Activated CD4-positive, alpha-beta T cell treated with anti-CD3 and anti-CD28 coated beads for 24 hours (primary cell): ENCODE data around the gene ABR.
A peak's percentile ranks its signal among the peaks of the same experiment; 100 is the strongest.
"Not testable (repeated sequence)": the region's sequence is repeated elsewhere in the genome, so short reads cannot be mapped to it uniquely, and the experiment has no call there.

Source experiments
- DNase-seq, 2 donors: peaks; one replicate each; pipeline ENCODE4 v3.0.0-alpha.2; 2020; ENCODE audit warnings: low read depth in 2 of 2

Gene ABR

DNA sequence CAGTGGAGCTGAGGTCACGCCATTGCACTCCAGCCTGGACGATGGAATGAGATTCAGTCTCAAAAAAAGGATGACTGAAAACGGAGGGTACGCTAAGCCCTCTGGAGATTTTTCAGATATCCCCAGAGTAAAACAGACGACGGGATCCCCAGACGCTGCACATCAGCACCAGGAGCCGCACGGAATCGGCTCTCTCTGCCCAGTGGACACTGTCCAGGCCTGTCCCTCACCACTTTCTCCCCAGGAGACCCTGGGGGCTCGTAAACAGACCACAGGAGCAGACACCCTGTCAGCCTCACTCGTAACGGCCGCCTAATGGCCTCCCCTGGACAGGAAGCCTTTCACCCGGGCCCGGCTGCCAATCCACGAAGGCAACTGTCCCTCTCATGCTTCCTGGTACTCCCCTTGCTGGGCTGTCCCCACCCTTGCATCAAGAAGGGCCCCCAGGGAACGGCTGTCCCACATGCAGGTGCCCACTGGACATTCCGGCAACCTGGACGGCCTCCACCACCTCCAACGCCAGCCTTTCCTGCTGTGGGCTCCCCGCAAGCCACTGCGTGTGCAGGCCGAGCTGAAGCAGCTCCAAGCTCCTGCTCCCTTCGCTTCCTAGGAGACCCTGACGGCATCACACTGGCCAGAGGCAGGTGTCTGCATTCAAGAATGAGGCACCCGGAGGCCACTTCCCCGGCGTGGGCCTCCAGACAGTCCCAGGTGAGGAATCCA lies 108.5 kb downstream of the ABR start:
- no peak for DNase-seq

GRCh38 chr17:1070411-1070810 lies 109.4 kb downstream of the ABR start:
- no peak for DNase-seq

DNA sequence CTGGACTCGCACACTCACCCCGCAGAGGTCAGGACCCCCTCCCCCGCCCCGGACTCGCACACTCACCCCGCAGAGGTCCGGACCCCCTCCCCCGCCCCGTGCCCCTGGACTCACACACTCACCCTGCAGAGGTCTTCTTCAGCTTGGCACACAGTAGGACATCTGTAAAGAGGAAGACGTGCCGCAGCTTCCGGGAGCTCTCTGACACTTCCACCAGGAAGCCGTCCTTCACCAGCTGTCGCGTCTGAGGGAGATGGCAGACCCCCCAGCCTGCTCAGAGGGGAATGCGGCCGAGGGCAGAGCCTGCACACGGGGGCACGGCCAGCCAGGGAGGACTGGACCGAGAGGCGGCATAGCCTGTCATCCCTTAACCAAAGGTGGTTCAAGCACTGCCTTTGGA lies 109.9 kb downstream of the ABR start:
- no peak for DNase-seq

DNA sequence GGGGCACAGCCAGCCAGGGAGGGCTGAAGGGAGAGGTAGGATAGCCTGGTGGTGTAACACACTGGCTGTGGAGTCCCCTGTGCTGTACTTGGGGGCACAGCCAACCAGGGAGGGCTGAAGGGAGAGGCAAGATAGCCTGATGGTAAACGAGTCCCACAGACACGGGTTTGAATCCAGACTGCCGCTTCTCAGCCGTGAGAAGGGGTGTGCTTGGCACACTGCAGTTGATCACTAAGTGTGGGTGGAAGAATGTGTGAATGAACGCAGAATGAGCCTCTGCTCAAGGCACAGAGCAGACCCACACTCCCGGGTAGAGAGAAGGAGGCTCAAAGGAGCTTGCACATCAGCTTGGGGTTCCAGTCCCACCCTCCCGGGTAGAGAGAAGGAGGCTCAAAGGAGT lies 111.4 kb downstream of the ABR start:
- DNase-seq: no peak

DNA sequence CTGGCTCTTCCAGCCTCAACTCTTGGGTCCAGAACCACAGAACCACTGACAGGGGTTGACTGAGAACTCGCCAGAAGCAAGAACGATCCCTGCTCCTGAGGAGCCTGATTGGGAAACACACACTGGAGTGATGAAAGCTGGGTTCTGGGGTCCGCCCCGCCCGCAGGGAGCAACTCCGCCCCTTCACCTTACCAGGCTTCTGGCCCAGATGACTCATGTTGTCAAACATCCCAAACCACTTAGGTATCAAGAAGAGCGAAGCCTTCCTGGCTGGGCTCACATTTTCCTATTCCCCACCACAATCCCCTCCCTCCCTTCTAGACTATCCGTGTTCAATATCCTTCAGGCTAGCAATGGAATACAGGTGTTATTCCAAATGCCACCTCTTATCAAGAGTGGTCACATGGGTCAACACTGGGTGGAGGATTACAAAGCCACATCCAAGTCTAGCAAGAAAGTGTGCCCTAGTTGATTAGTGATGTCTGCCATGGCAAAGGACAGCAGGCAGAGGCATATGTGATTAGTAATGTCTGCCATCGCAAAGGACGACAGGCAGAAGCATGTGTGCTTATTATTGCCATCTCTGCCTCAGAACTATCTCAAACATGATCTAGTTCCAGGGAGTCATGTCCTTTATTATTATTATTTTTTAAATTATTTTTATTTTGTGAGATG lies 112.4 kb downstream of the ABR start:
- no peak for DNase-seq

GRCh38 chr17:1065416-1065815 lies 114.4 kb downstream of the ABR start:
- DNase-seq: not testable (repeated sequence)

DNA sequence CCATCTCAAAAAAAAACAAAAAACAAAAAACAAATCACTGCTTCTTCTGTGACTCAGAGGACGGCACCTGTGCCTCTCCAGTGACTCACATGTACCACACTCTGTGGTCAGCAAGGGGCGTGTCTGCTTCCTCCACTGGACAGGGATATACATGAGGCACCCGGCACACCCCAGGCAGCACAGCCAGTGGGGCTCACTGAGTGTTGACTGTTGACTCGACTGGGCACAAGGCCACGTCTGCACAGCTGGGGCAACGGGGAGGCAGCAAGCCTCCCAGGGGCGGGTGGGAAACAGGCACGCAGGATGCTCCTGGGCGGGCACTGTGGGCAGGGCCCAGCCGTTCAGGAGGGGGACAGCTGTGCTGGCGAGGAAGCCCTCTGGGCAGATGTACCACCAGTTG lies 118.8 kb downstream of the ABR start:
- peak in 1 of 2 donors; percentile 4 for DNase-seq

- no peak for DNase-seq
These were observed 120.5 kb downstream of the ABR start for GRCh38 chr17:1059131-1059795.

DNA sequence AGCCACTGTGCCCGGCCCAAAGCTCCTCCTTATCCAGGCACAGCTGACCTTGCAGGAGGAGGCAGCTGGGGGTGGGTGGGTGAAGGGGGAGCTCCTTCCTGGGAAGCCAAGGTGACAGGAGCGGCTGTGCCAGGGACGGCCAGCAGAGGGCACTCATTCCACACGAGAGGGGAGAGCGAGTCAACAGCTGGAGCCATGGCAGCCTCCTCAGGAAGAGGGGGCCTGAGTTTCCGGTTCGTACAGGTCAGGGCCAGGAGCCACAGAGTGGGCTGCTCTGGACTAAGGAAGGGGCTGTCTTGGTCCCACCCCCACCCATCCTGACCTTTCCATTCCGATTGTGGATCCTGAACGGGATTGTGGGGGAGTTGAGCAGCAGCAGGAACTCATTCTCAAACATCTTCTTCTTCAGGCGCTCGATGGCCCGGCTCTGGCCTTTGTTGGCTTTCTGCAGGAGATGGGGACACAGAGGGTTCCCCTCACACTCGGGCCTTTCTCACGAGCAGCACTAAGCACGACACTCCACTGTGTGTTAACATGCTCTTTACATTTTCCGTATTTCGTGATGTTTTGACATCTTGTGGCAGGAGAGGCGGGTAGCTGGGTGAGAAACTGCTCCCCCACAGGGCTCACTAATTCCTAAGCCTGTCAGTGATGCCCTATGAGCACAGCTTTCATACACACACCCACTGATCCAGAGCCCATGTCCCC lies 121.2 kb downstream of the ABR start:
- peak; percentile 29 to 54 for DNase-seq

- DNase-seq: no peak
These were observed 123.0 kb downstream of the ABR start for GRCh38 chr17:1056761-1057160.

- DNase-seq: peak; percentile 21 to 28
These were observed 123.8 kb downstream of the ABR start for GRCh38 chr17:1055751-1056645.

GRCh38 chr17:1055231-1055630 lies 124.5 kb downstream of the ABR start:
- no peak for DNase-seq

DNA sequence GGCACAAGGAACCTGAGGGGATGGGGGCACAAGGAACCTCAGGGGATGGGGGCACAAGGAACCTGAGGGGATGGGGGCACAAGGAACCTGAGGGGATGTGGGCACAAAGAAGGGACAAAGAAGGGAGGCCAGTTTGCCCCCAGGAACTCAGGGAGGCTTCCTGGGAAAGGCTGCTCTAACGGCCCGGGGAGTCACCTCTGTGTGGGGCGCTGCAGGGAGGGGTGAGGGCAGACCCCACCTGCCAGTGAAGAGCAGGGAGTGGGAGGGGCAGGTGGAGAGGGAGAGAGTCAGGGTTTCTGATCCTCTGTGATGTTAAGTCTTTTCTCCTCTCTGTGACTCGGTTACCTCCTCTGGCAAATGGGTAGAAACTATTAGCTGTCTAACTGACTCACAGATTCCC lies 125.1 kb downstream of the ABR start:
- no peak for DNase-seq

GRCh38 chr17:1053661-1054360 lies 126.0 kb downstream of the ABR start:
- DNase-seq: no peak

DNA sequence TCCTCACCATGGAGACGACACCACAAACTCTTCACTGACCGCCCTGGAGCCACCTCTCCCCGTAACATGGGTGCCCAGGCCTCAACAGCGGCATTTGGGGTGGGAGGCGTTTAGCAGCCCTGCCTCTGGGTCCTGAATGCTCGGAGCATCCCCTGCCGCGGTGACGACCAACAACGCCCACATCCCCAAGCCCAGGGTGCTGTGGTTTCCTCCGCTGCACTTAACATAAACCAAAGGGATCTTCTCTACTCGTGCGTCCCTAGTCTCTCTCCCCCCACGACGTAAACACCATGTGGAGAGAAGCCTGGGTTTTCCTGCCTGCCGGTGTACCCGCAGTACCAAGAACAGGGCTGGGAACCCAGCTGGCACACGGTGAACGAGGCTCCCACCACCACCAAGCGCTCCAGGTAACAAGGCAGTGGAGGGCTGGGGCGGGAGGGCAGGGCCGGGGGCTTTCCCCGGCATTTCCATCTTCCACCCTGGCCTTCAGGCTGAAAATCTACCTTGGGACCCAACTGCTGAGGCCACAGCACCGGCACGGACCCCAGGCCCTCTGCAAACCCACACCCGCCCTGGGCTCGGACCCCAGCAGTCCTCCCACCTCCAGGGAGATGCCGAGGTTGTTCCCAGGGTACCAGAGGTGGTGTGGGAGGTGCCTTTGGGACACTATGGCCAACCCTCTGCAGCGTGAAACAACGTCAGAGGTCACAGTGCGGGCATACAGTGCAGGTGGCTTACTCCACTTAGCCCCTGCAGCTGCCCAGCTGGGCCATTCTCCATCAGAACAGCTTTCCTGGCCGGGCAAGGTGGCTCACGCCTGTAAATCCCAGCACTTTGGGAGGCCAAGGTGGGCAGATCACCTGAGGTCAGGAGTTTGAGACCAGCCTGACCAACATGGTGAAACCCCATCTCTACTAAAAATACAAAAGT lies 128.5 kb downstream of the ABR start:
- no peak for DNase-seq

DNA sequence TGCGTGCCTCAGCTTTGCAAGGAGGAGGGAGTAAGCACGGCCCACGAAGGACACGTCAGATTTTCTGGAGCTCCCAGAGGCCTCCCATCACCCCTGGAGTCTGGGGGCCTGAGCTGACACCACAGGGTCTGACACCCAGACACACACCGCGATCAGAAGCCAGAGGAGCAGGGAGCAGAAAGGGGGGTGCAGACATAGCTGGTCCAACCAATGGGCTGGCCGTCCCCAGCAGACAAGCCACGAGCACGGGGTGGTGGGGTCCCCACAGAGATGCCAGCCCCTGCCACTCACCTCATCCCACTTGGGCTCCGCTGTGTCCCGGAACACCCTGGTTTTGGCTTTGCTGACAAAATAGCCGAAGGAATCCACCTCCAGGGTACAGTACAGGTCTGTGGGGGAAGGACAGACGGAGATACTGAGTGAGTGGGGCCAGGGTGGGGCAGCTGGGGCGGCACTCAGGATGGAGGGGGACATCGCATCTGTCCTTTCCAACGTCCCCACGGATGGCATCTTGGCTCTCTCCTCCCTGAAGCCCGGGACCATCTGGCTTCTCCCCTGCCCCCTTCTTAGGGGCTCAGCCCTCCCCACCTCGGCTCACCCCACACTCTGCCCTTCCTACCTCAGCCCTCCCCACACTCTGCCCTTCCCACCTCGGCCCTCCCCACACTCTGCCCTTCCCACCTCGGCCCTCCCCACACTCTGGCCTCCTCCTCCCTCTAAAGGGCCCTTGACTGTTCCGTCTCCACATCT lies 129.4 kb downstream of the ABR start:
- no peak for DNase-seq

- no peak for DNase-seq
These were observed 130.1 kb downstream of the ABR start for GRCh38 chr17:1049446-1050225.

GRCh38 chr17:1048516-1049115 lies 131.2 kb downstream of the ABR start:
- DNase-seq: not testable (repeated sequence)
